GM18507 (cell line): ENCODE measurements around the gene FNDC3B.

Experiments
- DNase-seq: peaks from one replicate; pipeline ENCODE4 v3.0.0; 2011; ENCODE audit warnings: low read depth; ENCODE audit not compliant: insufficient read length; ENCODE audit errors: extremely low spot score
- FAIRE-seq: peaks from 2 replicates; lab custom pipeline; 2011; peaks lifted over from hg19 to GRCh38; lab: Jason Lieb, UNC

Gene FNDC3B

GRCh38 chr3:172068977-172069376 is 29.6 kb downstream of the FNDC3B start:
- FAIRE-seq (no peak), DNase-seq (no peak)

- DNase-seq (no peak), FAIRE-seq (no peak)
Observed at GRCh38 chr3:172069478-172069877, 30.1 kb downstream of the FNDC3B start.

GRCh38 chr3:172070269-172070668 is 30.9 kb downstream of the FNDC3B start:
- DNase-seq (no peak), FAIRE-seq (no peak)

DNA sequence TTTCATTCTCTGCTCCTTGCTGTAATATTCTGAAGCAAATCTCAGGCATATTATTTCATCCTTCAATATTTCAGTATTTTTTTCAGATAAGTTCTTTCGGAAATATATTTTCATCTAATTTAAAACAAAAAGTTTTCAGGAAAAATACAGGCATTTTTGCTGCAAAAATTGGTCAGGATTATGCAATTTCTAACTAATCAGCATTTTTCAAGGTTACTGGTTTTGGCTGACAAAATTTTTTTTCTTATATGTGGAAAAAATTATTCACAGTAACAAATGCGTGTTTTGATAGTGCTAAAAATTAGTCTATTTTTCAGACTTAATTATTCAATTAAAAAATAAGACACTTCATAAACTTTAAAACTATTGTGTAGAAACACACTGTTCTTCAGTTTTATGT is 31.4 kb downstream of the FNDC3B start:
- FAIRE-seq: no peak
- DNase-seq: no peak

DNA sequence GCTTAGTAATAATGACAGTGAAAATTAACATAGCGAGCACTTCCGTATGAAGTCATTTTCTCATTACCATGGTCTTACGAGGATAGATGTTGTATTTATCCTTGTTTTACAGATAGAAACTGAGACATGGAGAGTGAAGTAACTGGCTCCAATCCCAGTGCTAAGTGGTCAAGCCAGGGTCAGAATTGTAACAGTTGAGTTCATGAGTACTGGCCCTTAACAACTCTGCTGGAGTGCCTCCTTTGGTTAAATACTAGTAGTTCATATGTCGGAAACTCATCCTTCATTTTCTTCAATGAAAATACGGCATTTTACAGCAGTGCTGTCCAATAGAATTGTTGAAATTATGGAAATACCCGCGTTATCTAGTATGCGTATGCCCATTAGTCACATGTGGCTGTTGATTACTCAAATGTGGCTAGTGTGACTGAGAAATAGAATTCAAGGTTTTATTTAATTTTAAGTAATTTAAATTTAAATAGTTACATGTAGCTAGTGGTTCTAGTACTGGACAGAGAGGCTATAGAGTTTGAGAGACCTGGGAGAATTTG is 32.5 kb downstream of the FNDC3B start:
- FAIRE-seq (no peak), DNase-seq (no peak)

GRCh38 chr3:172072543-172072942 is 33.2 kb downstream of the FNDC3B start:
- no peak for FAIRE-seq
- DNase-seq: no peak

DNA sequence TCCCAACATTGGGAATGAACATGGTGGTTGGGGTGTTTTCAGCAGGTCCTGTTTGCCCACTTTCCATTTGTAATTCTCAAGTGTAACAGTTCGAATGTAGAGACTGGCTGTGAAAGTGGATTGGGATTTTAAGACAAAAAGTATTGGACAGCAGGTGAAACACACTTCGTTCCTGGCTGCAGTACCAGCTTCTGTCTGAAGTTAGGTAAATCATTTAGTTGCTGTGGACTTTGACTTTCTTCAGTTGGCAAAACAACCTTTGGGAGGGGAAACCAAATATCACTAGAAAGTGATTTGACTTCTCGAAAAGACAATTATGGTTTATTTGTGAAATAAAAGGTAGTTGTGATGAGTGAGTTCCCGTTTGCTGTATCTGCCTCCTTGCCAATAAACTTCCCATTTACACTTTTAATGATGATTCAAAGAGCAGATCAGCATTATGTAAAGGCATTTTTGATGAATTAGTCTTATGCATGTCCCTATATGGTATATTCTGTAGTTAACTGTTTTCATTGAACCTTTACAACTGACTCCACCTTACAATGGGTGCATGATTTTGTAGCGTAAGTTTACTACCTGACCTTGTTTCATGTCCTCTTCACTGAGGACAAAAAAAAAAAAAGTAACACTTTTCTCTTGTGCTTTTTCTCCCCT is 34.0 kb downstream of the FNDC3B start:
- DNase-seq (no peak), FAIRE-seq (no peak)

- DNase-seq (no peak), FAIRE-seq (no peak)
Observed at GRCh38 chr3:172074032-172074431, 34.7 kb downstream of the FNDC3B start.

DNA sequence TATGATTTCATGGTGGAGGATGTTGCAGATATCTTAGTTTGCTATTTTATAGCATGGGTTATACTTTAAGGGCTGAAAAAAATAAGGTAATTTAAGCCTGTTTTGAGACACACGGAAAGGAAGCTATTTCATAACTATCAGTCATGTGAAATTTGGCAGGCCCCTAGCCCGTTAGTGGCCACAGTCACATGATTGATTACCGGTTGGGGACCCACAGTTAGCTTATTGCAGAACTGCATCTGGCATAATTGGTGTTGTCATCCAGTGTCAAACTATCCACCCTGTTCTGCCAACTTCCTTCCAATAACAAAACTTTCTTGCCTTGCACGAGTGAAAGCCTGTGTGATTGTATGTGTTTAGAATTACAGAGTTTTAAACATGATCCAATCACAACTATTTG is 35.2 kb downstream of the FNDC3B start:
- FAIRE-seq (no peak), DNase-seq (no peak)

- DNase-seq (no peak), FAIRE-seq (no peak)
Observed at GRCh38 chr3:172076212-172076611, 36.8 kb downstream of the FNDC3B start.

DNA sequence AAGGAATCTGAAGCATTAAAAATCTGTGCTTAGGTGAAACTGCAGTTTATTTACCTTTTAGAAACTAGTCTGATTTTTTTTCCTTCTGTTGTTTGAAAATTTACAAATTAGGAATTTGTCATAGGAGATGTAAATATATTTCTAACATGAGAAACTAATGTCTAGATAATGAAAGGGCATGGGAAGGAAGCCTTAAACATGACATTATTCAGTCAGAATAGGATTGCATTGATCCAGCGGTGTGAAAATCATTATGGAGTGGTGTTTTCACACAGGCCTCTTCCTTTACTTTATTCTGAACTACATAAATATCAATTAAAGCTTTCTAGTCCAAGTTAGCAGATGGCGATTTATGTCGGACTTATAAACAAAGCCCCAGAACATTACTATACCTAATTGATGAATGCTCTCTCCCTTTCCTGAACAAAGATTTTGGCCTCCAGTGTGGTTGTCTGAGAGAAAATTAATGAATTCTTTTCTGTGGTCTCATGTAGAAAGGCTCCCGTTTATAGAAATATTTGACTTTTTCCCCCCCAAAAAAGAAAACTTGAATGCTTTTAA is 37.9 kb downstream of the FNDC3B start:
- FAIRE-seq (no peak), DNase-seq (no peak)

DNA sequence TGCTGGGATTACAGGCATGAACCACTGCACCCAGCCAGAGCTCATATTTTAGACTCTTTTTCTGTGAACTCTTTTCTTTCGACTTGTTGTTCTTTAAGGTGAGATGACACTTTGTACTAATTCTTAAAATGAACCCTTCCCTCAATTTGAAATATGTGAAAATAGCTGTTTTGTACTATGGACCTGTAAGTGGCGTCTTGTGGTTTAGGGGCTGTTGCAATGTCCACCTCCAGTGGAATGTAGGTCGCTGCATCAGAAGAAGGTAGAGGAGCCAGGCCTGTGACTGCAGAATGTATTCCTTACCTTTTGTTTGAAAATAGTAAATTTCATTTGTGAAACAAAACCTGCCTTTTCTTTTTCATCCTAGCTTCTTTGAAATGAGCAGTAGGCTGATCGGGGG is 38.9 kb downstream of the FNDC3B start:
- no peak for DNase-seq
- FAIRE-seq: no peak

- FAIRE-seq (no peak), DNase-seq (no peak)
Observed at GRCh38 chr3:172078721-172079120, 39.3 kb downstream of the FNDC3B start.

- no peak for DNase-seq
- FAIRE-seq: no peak
Observed at GRCh38 chr3:172079326-172079976, 40.1 kb downstream of the FNDC3B start.

- no peak for FAIRE-seq
Observed at GRCh38 chr3:172080503-172080902, 41.1 kb downstream of the FNDC3B start.

GRCh38 chr3:172082269-172082668 is 42.9 kb downstream of the FNDC3B start:
- FAIRE-seq: no peak
- DNase-seq: no peak

More at GRCh38 chr3:172080503-172080902, 41.1 kb downstream of the FNDC3B start:
- no peak for DNase-seq

DNA sequence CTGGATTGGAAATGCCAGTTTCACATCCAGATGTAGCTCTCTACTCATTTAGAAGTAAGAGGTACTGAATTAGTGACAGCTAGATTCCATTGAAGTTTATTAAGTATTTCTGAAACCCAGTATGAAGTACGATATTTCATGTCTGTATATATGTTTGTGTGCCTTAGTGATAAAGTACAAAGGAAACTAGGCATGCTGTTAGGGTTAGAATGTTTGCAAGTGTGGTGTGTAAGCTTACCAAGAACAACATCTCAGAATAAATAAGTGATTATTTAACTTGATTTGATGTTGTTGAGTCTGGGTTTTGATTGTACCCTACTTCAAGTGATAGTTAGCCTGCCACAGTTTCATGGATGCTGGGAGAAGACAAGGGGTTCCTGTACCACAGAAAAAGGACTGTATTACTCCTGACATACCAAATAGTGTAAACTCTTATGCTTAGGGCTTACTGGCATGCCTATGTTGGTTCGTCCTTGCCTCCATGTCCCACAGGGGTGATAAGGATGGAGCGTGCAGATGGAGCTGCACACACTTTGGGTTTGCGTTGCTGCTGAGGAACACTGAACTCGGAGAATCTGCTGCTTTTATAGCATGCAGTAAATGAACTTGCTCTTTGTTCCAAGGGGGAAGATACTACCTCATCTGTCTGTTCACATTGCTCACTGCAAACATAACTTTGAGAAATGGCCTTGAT is 43.6 kb downstream of the FNDC3B start:
- FAIRE-seq (no peak), DNase-seq (no peak)

DNA sequence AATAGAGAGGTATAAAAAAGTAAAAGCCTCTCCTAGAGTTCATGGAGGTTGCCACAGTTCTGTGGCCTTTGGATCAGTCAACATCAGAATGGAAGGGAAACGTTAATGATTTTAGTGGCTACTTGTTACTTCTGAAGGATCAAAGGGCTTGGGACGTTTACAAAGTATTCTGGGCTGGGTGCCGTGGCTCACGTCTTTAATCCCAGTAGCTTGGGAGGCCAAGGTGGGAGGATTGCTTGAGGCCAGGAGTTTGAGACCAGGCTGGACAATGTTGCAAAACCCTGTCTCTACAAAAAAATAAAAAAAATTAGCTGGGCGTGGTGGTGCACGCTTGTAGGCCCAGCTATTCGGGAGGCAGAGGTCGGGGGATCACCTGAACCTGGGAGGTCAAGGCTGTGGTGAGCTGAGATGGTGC is 44.6 kb downstream of the FNDC3B start:
- no peak for DNase-seq
- no peak for FAIRE-seq

DNA sequence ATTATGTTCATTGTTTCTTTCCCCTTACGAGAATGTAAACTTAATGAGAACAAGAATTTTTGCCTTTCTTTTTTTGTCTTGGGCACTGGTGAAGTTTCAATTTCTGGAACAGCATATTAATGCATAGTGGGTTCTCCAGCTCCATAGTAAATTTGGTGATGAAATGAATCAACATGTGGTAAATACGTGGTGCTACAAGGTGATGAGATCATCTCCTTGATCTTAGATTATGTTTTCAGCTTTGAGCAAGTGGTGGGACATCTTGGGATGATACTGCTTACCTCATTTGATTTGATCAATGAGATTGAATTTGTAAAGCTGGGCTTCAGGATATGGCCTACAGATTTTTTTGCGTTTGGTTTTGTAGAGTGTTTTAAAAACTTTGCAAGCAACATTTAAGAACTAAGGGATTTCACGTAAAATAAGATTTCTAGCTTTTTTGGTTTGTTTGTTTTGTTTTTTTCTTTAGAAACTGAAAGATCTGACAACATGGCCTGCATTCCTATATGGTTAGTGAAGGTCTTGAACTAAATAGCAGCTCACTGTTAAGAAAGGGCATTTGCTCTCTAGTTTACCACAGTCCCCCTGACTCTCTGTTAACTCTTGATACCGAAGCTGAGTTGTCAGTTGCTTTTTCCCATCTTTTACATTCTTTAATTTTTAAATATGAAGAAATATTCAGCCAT is 45.6 kb downstream of the FNDC3B start:
- DNase-seq (no peak), FAIRE-seq (no peak)

DNA sequence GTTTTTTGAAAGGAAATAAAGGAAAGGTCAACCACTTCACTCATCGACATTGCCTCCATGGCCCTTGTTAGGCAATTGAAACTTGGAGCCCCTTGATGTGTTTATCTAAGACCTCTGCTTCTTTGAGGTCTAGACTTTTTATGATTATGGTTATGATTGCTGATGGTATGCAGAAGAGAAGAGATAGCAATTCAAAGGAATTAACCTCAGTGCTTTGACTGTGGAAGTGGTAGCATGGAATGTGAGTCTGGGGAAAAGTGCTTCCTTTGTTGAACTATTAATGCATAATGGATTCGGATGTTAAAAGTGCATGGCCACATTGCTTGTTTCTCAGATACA is 46.1 kb downstream of the FNDC3B start:
- DNase-seq (no peak), FAIRE-seq (no peak)
